HL-60/S4 (cell line): ENCODE measurements around the gene AZGP1.
"Not testable (repeated sequence)": the region's sequence is repeated elsewhere in the genome, so short reads cannot be mapped to it uniquely, and the experiment has no call there.

Source experiments
- in situ Hi-C: fragments of 300-500 bp; cut with MboI; formaldehyde crosslinking; loops from 2 replicates; pipeline ENCODE4 v1.14.3; 2022; ENCODE audit warnings: low sequenced_read_pairs

Gene AZGP1

GRCh38 chr7:99954643-99955042 lies 21.2 kb downstream of the AZGP1 start:
- in situ Hi-C loops: not testable (repeated sequence)

- in situ Hi-C loops: no loop called here
Observed at GRCh38 chr7:99953649-99954048, 22.2 kb downstream of the AZGP1 start.

- in situ Hi-C loops: not testable (repeated sequence)
Observed at GRCh38 chr7:99952649-99953048, 23.2 kb downstream of the AZGP1 start.

- in situ Hi-C loops: not testable (repeated sequence)
Observed at GRCh38 chr7:99950819-99951218, 25.0 kb downstream of the AZGP1 start.

GRCh38 chr7:99949645-99950228 lies 26.1 kb downstream of the AZGP1 start:
- in situ Hi-C loops: no loop called here

- in situ Hi-C loops: no loop called here
Observed at GRCh38 chr7:99947608-99948007, 28.2 kb downstream of the AZGP1 start.

GRCh38 chr7:99944497-99945070 lies 31.2 kb downstream of the AZGP1 start:
- in situ Hi-C loops: no loop called here

- in situ Hi-C loops: no loop called here
Observed at GRCh38 chr7:99943641-99944496, 32.0 kb downstream of the AZGP1 start.

- in situ Hi-C loops: no loop called here
Observed at GRCh38 chr7:99938296-99938695, 37.5 kb downstream of the AZGP1 start.

GRCh38 chr7:99935009-99935408 lies 40.8 kb downstream of the AZGP1 start:
- in situ Hi-C loops: not testable (repeated sequence)

- in situ Hi-C loops: no loop called here
Observed at GRCh38 chr7:99930376-99930775, 45.5 kb downstream of the AZGP1 start.

- in situ Hi-C loops: no loop called here
Observed at GRCh38 chr7:99929730-99930053, 46.1 kb downstream of the AZGP1 start.

GRCh38 chr7:99928994-99929729 lies 46.7 kb downstream of the AZGP1 start, which contains the start of gene GJC3:
Gene GJC3, minus strand, starts transcription at chr7:99929620. Its CDS starts 0 bp downstream, at chr7:99929620.
- in situ Hi-C loops: no loop called here

- in situ Hi-C loops: no loop called here
Observed at GRCh38 chr7:99928188-99928587, 47.6 kb downstream of the AZGP1 start.

GRCh38 chr7:99927536-99927935 lies 48.3 kb downstream of the AZGP1 start:
- in situ Hi-C loops: no loop called here

- in situ Hi-C loops: no loop called here
Observed at GRCh38 chr7:99926321-99926720, 49.5 kb downstream of the AZGP1 start.

GRCh38 chr7:99923200-99923599 lies 52.6 kb downstream of the AZGP1 start:
- in situ Hi-C loops: no loop called here

GRCh38 chr7:99920149-99920548 lies 55.7 kb downstream of the AZGP1 start:
- in situ Hi-C loops: no loop called here

- in situ Hi-C loops: no loop called here
Observed at GRCh38 chr7:99919814-99920112, 56.1 kb downstream of the AZGP1 start.

GRCh38 chr7:99918959-99919813 lies 56.6 kb downstream of the AZGP1 start, which contains the start of gene TRIM4:
Gene TRIM4, minus strand, starts transcription at chr7:99919530. Its CDS starts 129 bp downstream, at chr7:99919401.
- in situ Hi-C loops: no loop called here
